ENCODE data around the gene SNX33. TPM values are rescaled to one million over a fixed set of nuclear protein-coding genes. Genes with fewer than 3 reads are reported as not detected.

SNX33 gene, protein sequence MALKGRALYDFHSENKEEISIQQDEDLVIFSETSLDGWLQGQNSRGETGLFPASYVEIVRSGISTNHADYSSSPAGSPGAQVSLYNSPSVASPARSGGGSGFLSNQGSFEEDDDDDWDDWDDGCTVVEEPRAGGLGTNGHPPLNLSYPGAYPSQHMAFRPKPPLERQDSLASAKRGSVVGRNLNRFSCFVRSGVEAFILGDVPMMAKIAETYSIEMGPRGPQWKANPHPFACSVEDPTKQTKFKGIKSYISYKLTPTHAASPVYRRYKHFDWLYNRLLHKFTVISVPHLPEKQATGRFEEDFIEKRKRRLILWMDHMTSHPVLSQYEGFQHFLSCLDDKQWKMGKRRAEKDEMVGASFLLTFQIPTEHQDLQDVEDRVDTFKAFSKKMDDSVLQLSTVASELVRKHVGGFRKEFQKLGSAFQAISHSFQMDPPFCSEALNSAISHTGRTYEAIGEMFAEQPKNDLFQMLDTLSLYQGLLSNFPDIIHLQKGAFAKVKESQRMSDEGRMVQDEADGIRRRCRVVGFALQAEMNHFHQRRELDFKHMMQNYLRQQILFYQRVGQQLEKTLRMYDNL
- polyA plus RNA-seq (ENCODE audit: low read depth in 6 of 6) = under 1 TPM in 1 of 6 donors, not detected in 5; 0.13 TPM

GRCh38 chr15:75647370-75648155, at the start of gene SNX33:
Gene SNX33 (plus strand): TSS chr15:75647912. CDS start chr15:75649103, 1,191 bp downstream.
- H3K27ac Mint-ChIP-seq = peak within 1 kb of the TSS in 3 of 6 donors; percentile 56 to 75 (median 74)
- peaks cover 7 to 14% (median 12%) of the 10 kb centered on the region in 3 donors for H3K4me1 Mint-ChIP-seq
- H3K36me3 Mint-ChIP-seq = no peaks in the 10 kb centered on the region
- DNase-seq (peak; percentile 24), ATAC-seq (ENCODE audit: low read depth in 2 of 2) (peak; percentile 64 to 65)
- no peaks in the 10 kb centered on the region for H3K9me3 Mint-ChIP-seq
- H3K4me3 Mint-ChIP-seq = peak within 1 kb of the TSS; percentile 81 to 91 (median 86)
- H3K27me3 Mint-ChIP-seq = peaks cover 7 to 31% (median 14%) of the 10 kb centered on the region in 3 donors

- no peak for DNase-seq
- H3K9me3 Mint-ChIP-seq = no peaks in the 10 kb centered on the region
- H3K36me3 Mint-ChIP-seq = peaks cover 11 to 23% of the 10 kb centered on the region in 2 donors
- H3K27me3 Mint-ChIP-seq = no peaks in the 10 kb centered on the region
- H3K4me3 Mint-ChIP-seq = no peak overlapping the region
- peak overlapping the region in 1 of 6 donors; percentile 74 for H3K27ac Mint-ChIP-seq
- peaks cover 0 to 6% (median 5%) of the 10 kb centered on the region in 3 donors for H3K4me1 Mint-ChIP-seq
- ATAC-seq (ENCODE audit: low read depth in 2 of 2) = no peak
Measured at GRCh38 chr15:75598361-75598760, 49.4 kb upstream of the SNX33 start.

DNA sequence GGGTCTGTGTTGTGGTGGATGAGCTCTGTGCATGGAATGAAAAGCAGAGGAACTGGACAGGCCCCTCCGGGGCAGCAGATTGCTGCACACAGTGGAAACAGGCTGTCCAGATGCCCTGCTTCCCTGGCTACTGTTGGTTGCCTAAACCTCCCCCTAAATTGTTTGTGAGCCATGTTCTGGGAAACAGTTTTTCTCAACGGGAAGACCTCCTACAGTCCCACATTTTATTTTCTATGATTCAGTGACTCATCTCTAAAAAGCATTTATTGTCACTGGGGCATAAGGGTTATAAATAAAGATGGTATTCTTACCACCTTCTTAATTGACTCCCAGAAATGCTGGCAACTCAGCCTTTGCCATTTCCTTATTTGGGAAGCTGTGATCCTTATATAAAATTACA, 48.3 kb upstream of the SNX33 start:
- Mint-ChIP-seq H3K27me3 (no peaks in the 10 kb centered on the region), H3K4me1 (peaks cover 0 to 6% (median 5%) of the 10 kb centered on the region in 3 donors), H3K27ac (no peak overlapping the region), H3K36me3 (peaks cover 11 to 26% of the 10 kb centered on the region in 2 donors), H3K9me3 (no peaks in the 10 kb centered on the region), H3K4me3 (no peak overlapping the region)
- ATAC-seq (ENCODE audit: low read depth in 2 of 2) = no peak
- DNase-seq = no peak

DNA sequence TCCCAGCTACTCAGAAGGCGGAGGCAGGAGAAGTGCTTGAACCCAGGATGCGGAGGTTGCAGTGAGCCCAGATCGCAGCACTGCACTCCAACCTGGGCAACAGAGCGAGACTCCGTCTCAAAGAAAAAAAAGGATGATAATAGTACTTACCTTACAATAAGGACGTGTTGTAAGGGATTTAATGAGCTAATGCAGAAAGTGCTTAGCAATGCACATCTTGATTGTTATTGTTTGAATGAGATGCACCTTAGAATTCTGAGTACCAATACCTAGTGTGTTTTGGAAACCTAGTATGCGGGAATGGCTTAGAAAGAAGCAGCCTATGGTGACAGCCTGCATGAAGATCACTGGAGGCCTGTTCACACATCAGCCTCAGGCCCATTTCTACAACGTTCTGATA, 41.7 kb upstream of the SNX33 start:
- Mint-ChIP-seq H3K4me1 (peaks cover 0 to 4% (median 0%) of the 10 kb centered on the region in 3 donors), H3K4me3 (no peak overlapping the region)

DNA sequence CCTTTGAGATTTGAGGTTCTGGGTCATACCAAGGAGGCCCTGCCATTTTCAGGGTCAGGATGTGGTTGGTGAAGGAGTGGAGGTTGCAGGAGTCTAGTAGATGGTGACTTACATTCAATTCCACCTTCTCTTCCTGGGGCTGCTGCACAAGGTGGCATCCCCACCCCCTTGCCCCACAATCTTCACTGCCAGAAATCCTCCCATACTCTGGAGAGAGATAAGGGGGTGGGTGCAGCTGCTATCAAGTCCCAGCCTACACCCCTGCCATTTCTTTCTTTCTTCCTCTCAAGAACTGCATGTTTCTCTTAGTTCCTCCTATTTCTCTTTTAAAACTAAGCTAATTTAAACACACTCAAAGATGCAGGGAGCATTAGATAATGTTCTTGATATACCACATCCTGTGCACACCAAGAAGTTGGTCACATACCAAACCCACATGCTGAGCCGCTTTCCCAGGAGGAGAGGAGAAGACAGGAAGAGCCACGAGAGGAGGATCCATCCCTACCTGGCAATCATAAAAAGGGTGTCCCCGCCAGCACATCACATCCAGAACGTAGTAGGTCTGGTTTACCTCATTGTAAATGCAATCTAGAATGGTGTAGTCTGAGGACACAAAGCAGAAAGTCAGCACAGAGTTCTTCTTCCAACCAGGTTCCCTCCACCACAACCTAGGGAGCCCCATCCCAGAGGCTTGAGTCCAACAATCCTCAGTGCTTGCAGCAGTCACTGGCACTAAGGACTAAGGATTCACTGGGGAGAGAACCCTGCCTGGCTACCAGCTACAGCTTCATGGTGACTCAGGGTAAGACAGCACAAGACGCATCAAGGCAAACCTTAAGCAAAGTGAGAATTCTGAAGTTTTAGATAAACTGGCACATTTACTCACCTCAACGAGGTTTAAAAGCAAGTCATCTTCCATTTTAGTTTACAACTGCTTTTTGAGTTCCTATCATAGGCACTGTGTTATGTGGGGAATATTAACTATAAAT, 40.7 kb upstream of the SNX33 start:
- peaks cover 0 to 4% (median 0%) of the 10 kb centered on the region in 3 donors for H3K4me1 Mint-ChIP-seq
- ATAC-seq (ENCODE audit: low read depth in 2 of 2) (no peak), DNase-seq (no peak)
- H3K36me3 Mint-ChIP-seq = peaks cover 13 to 43% of the 10 kb centered on the region in 2 donors
- H3K27ac Mint-ChIP-seq = peak overlapping the region in 4 of 6 donors; percentile 24 to 71 (median 53)
- H3K4me3 Mint-ChIP-seq = no peak overlapping the region
- H3K27me3 Mint-ChIP-seq = no peaks in the 10 kb centered on the region
- no peaks in the 10 kb centered on the region for H3K9me3 Mint-ChIP-seq

More for the DNA sequence above, 41.7 kb upstream of the SNX33 start:
- DNase-seq = no peak
- Mint-ChIP-seq H3K36me3 (peaks cover 15 to 37% of the 10 kb centered on the region in 2 donors), H3K9me3 (no peaks in the 10 kb centered on the region), H3K27me3 (no peaks in the 10 kb centered on the region), H3K27ac (no peak overlapping the region)
- ATAC-seq (ENCODE audit: low read depth in 2 of 2) = no peak

GRCh38 chr15:75616766-75617165, 30.9 kb upstream of the SNX33 start:
- H3K36me3 Mint-ChIP-seq = peaks cover 29 to 46% of the 10 kb centered on the region in 2 donors
- peaks cover 6 to 18% (median 8%) of the 10 kb centered on the region in 3 donors for H3K4me1 Mint-ChIP-seq
- no peak overlapping the region for H3K4me3 Mint-ChIP-seq
- H3K27me3 Mint-ChIP-seq = no peaks in the 10 kb centered on the region
- peak overlapping the region in 2 of 6 donors; percentile 45 to 83 for H3K27ac Mint-ChIP-seq
- DNase-seq (no peak), ATAC-seq (ENCODE audit: low read depth in 2 of 2) (no peak)
- H3K9me3 Mint-ChIP-seq = no peaks in the 10 kb centered on the region

- no peaks in the 10 kb centered on the region for H3K9me3 Mint-ChIP-seq
- peak overlapping the region in 1 of 8 donors; percentile 12 for H3K4me3 Mint-ChIP-seq
Measured at GRCh38 chr15:75620058-75620820, 27.5 kb upstream of the SNX33 start.

DNA sequence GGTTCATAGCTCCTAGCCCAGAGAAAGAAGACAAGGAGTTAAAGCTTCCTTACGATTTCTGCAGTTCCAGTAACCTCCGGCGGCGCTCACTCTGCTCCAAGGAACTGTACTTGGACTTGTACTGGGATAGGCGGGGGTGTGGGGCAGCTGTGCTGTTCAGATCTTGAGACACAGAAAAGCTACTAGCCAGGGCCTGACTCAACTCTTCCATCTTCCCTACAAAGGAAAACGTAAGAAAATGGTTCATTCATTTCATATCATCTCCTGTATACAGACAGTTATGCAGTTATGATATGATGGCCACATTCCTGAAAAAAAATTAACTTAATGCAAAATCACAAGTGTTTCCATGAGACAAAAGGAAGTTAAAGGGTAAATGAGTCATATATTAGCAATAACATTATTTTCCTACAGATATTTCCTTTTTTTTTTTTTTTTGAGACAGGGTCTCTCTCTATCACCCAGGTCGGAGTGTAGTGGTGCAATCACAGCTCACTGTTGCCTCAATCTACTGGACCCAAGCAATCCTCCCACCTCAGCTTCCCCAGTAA, 26.8 kb upstream of the SNX33 start:
- no peaks in the 10 kb centered on the region for H3K27me3 Mint-ChIP-seq
- ATAC-seq (ENCODE audit: low read depth in 2 of 2) = no peak
- peak overlapping the region in 5 of 6 donors; percentile 21 to 62 (median 48) for H3K27ac Mint-ChIP-seq
- no peaks in the 10 kb centered on the region for H3K9me3 Mint-ChIP-seq
- H3K36me3 Mint-ChIP-seq = peaks cover 15 to 16% of the 10 kb centered on the region in 2 donors
- peaks cover 8 to 16% (median 15%) of the 10 kb centered on the region in 3 donors for H3K4me1 Mint-ChIP-seq
- no peak for DNase-seq
- H3K4me3 Mint-ChIP-seq = no peak overlapping the region

More at GRCh38 chr15:75620058-75620820, 27.5 kb upstream of the SNX33 start:
- Mint-ChIP-seq H3K4me1 (peaks cover 7 to 15% (median 12%) of the 10 kb centered on the region in 3 donors), H3K36me3 (peaks cover 19 to 22% of the 10 kb centered on the region in 2 donors), H3K27me3 (no peaks in the 10 kb centered on the region), H3K27ac (no peak overlapping the region)
- no peak for ATAC-seq (ENCODE audit: low read depth in 2 of 2)
- DNase-seq = no peak

- Mint-ChIP-seq H3K9me3 (no peaks in the 10 kb centered on the region), H3K4me3 (peak overlapping the region in 2 of 8 donors; percentile 30 to 72), H3K4me1 (peaks cover 14 to 22% (median 20%) of the 10 kb centered on the region in 3 donors), H3K27me3 (no peaks in the 10 kb centered on the region), H3K27ac (peak overlapping the region in 1 of 6 donors; percentile 57), H3K36me3 (peaks cover 2 to 5% of the 10 kb centered on the region in 2 donors)
- ATAC-seq (ENCODE audit: low read depth in 2 of 2) = no peak
- DNase-seq = no peak
Measured at GRCh38 chr15:75622505-75622904, 25.2 kb upstream of the SNX33 start.

DNA sequence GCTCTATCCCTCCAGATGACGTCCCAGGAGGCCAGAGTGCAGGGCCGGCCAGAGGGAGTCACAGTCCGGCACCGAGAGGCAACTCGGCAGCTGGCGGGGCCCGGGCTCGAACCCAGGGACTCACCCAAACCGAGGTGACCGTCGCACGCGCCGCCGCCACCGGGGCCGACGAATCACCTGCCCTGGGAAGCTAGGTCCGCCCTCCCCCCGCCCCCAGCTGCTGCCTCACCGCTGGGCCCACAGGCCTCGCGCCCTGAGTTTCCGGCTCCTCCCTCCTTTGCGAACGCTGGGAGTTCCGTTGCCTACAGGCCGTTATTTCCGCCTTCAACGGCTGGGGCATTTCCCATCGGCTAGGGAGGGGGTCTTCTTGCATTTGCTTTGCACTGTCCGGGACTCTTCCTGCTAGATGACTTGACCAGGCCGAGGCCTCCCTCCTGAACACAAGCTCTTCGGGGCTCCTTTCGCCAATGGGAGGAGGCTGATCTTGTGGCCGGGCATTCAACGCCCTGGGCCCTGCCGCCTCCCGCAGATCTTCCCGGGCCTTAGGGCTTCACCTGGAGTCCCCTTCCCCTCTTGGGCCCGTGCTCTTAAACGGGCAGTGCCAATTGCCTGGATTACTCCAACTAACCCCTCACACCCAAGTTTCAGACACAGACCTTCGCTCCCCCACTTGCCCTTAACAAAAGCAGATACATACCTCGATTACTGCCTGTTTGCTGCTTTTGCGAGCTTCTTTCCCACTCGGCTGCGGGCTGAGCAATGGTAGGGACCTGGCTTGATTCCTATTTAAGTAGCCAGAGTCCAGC, 22.0 kb upstream of the SNX33 start, which contains the start of gene SNUPN:
TSS of gene SNUPN (minus strand) at position 184 of the 806 bp plus-strand sequence. CDS start 4,674 bp downstream, outside the sequence.
- ATAC-seq (ENCODE audit: low read depth in 2 of 2) = peak; percentile 93
- no peaks in the 10 kb centered on the region for H3K9me3 Mint-ChIP-seq
- peaks cover 17 to 19% (median 19%) of the 10 kb centered on the region in 3 donors for H3K4me1 Mint-ChIP-seq
- H3K27ac Mint-ChIP-seq = peak within 1 kb of the TSS; percentile 94 to 99 (median 98)
- no peaks in the 10 kb centered on the region for H3K27me3 Mint-ChIP-seq
- DNase-seq = peak; percentile 86
- peak within 1 kb of the TSS; percentile 85 to 98 (median 92) for H3K4me3 Mint-ChIP-seq
- no peaks in the 10 kb centered on the region for H3K36me3 Mint-ChIP-seq

GRCh38 chr15:75631935-75632334, 15.8 kb upstream of the SNX33 start:
- ATAC-seq (ENCODE audit: low read depth in 2 of 2) = no peak
- Mint-ChIP-seq H3K36me3 (no peaks in the 10 kb centered on the region), H3K4me1 (peaks cover 6 to 7% (median 7%) of the 10 kb centered on the region in 3 donors), H3K27ac (no peak overlapping the region), H3K4me3 (no peak overlapping the region), H3K9me3 (no peaks in the 10 kb centered on the region), H3K27me3 (no peaks in the 10 kb centered on the region)
- no peak for DNase-seq
